MM.1S (cell line): Measurements from ENCODE around the gene MCM3.

ENCODE experiments used
- DNase-seq: peaks from one replicate; pipeline ENCODE4 v3.0.0-alpha.2; 2015
- H2AFZ ChIP-seq: fragments of 300-600 bp; sonication (generic); 2 replicates; pipeline ENCODE4 v1.6.0; 2016; ENCODE audit warnings: antibody characterized with exemption, low read length
- H3F3A ChIP-seq: fragments of 300-600 bp; sonication (generic); 2 replicates; pipeline ENCODE4 v1.6.1; 2016; ENCODE audit warnings: mild to moderate bottlenecking, antibody characterized with exemption, low read length, moderate library complexity, mixed read lengths; ENCODE audit not compliant: insufficient read depth
- H3K27ac ChIP-seq: fragments of 300-600 bp; sonication (generic); 2 replicates; pipeline ENCODE4 v1.5.1; 2016; ENCODE audit warnings: mild to moderate bottlenecking, low read length
- H3K27me3 ChIP-seq: fragments of 300-600 bp; sonication (generic); replicated peaks from 2 replicates; pipeline ENCODE4 v1.6.0; 2016; ENCODE audit warnings: low read length; ENCODE audit not compliant: insufficient read depth
- H3K36me3 ChIP-seq: fragments of 300-600 bp; sonication (generic); replicated peaks from 2 replicates; pipeline ENCODE4 v1.6.1; 2016; ENCODE audit warnings: mild to moderate bottlenecking, low read length, mixed read lengths; ENCODE audit not compliant: insufficient read depth
- H3K4me1 ChIP-seq: fragments of 300-600 bp; sonication (generic); 2 replicates; pipeline ENCODE4 v1.6.1; 2016; ENCODE audit warnings: low read length, mixed read lengths
- H3K4me2 ChIP-seq: fragments of 300-600 bp; sonication (generic); 2 replicates; pipeline ENCODE4 v1.6.0; 2016; ENCODE audit warnings: low read depth, low read length
- H3K4me3 ChIP-seq: fragments of 300-600 bp; sonication (generic); 2 replicates; pipeline ENCODE4 v1.5.1; 2016; ENCODE audit warnings: low read length, mixed read lengths
- H3K79me2 ChIP-seq: fragments of 300-600 bp; sonication (generic); 2 replicates; pipeline ENCODE4 v1.6.1; 2016; ENCODE audit warnings: mixed run types, low read length, mixed read lengths
- H3K9ac ChIP-seq: fragments of 300-600 bp; sonication (generic); 2 replicates; pipeline ENCODE4 v1.6.1; 2016; ENCODE audit warnings: low read length, mixed read lengths
- H3K9me2 ChIP-seq: fragments of 300-600 bp; sonication (generic); replicated peaks from 2 replicates; pipeline ENCODE4 v1.6.1; 2016; ENCODE audit warnings: mild to moderate bottlenecking, low read length, mixed read lengths; ENCODE audit not compliant: insufficient read depth
- H3K9me3 ChIP-seq: fragments of 300-600 bp; sonication (generic); replicated peaks from 2 replicates; pipeline ENCODE4 v1.6.1; 2016; ENCODE audit warnings: mild to moderate bottlenecking, low read length, mixed read lengths; ENCODE audit not compliant: insufficient read depth
- H4K20me1 ChIP-seq: fragments of 300-600 bp; sonication (generic); 2 replicates; pipeline ENCODE4 v1.6.1; 2016; ENCODE audit warnings: mild to moderate bottlenecking, low read length, moderate library complexity, mixed read lengths; ENCODE audit not compliant: insufficient read depth
- CTCF ChIP-seq: fragments of 300-600 bp; sonication (generic); IDR thresholded peaks from 2 replicates; pipeline ENCODE4 v1.5.1; 2016; ENCODE audit warnings: antibody characterized with exemption, low read length, mixed read lengths
- EZH2 ChIP-seq: fragments of 300-600 bp; sonication (generic); optimal IDR thresholded peaks from 2 replicates; pipeline ENCODE3; 2017; ENCODE audit warnings: low read depth, mild to moderate bottlenecking, antibody characterized with exemption, low read length, mixed read lengths
- EZH2phosphoT487 ChIP-seq: fragments of 300-600 bp; sonication (generic); IDR thresholded peaks from 2 replicates; pipeline ENCODE4 v1.6.1; 2018; ENCODE audit warnings: antibody characterized with exemption, low read length

The MCM3 gene

GRCh38 chr6:52230685-52231084 lies 53.9 kb downstream of the MCM3 start:
- Histone ChIP-seq H3K9me3 (no peaks in the 10 kb centered on the region), H4K20me1 (no peaks in the 10 kb centered on the region), H3K4me3 (no peak overlapping the region), H3K4me2 (no peak overlapping the region), H3K9ac (no peak overlapping the region), H3K79me2 (no peaks in the 10 kb centered on the region), H3K9me2 (no peaks in the 10 kb centered on the region), H3K27ac (no peak overlapping the region), H3F3A (peaks cover 18% of the 10 kb centered on the region), H3K36me3 (no peaks in the 10 kb centered on the region), H2AFZ (no peak overlapping the region), H3K4me1 (peaks cover 18% of the 10 kb centered on the region), H3K27me3 (no peaks in the 10 kb centered on the region)
- no peak for DNase-seq
- TF ChIP-seq EZH2phosphoT487, result no peak
- no peak for TF ChIP-seq EZH2
- TF ChIP-seq CTCF, result no peak

- Histone ChIP-seq H3K27me3 (no peaks in the 10 kb centered on the region; the same call in 1 of the 2 replicates), H2AFZ (no peak overlapping the region), H4K20me1 (no peaks in the 10 kb centered on the region), H3F3A (peaks cover 18% of the 10 kb centered on the region), H3K27ac (peak overlapping the region; percentile 10; the same call in 1 of the 2 replicates), H3K4me1 (peaks cover 18% of the 10 kb centered on the region), H3K9me2 (no peaks in the 10 kb centered on the region), H3K9me3 (no peaks in the 10 kb centered on the region), H3K36me3 (no peaks in the 10 kb centered on the region), H3K9ac (no peak overlapping the region), H3K79me2 (no peaks in the 10 kb centered on the region), H3K4me2 (no peak overlapping the region), H3K4me3 (no peak overlapping the region)
- peak; percentile 86 for DNase-seq
- TF ChIP-seq EZH2, result no peak
- TF ChIP-seq CTCF, result no peak
- no peak for TF ChIP-seq EZH2phosphoT487
These were observed 57.0 kb downstream of the MCM3 start for GRCh38 chr6:52227495-52227894.

- no peak for TF ChIP-seq CTCF
- no peak for TF ChIP-seq EZH2phosphoT487
- no peak for TF ChIP-seq EZH2
- DNase-seq, result peak; percentile 76
- H3K4me2 ChIP-seq, result peak overlapping the region; percentile 32; the same call in 1 of the 2 replicates
- no peaks in the 10 kb centered on the region for H3K36me3 ChIP-seq
- H3K4me3 ChIP-seq, result no peak overlapping the region
- no peak overlapping the region for H3K9ac ChIP-seq
- H2AFZ ChIP-seq, result no peak overlapping the region
- H3K9me2 ChIP-seq, result no peaks in the 10 kb centered on the region
- peaks cover 27% of the 10 kb centered on the region for H3K27me3 ChIP-seq
- no peak overlapping the region for H3K27ac ChIP-seq
- H3F3A ChIP-seq, result peaks cover 12% of the 10 kb centered on the region
- peaks cover 27% of the 10 kb centered on the region for H3K4me1 ChIP-seq
- no peaks in the 10 kb centered on the region for H3K79me2 ChIP-seq
- H3K9me3 ChIP-seq, result no peaks in the 10 kb centered on the region
- no peaks in the 10 kb centered on the region for H4K20me1 ChIP-seq
These were observed 63.2 kb downstream of the MCM3 start for GRCh38 chr6:52221302-52221701.
